Islet precursor cell (in vitro differentiated cells): ENCODE measurements around the gene DOCK4.

Experiments
- DNase-seq: peaks from one replicate; pipeline ENCODE4 v3.0.0-alpha.2; 2018

Gene DOCK4

GRCh38 chr7:112190120-112190519 lies 16.1 kb downstream of the DOCK4 start:
- no peak for DNase-seq

- no peak for DNase-seq
Measured at GRCh38 chr7:112189691-112190090, 16.5 kb downstream of the DOCK4 start.

- no peak for DNase-seq
Measured at GRCh38 chr7:112188257-112188656, 17.9 kb downstream of the DOCK4 start.

- DNase-seq: no peak
Measured at GRCh38 chr7:112186300-112186699, 19.9 kb downstream of the DOCK4 start.

- no peak for DNase-seq
Measured at GRCh38 chr7:112185005-112185834, 21.0 kb downstream of the DOCK4 start.

- DNase-seq: no peak
Measured at GRCh38 chr7:112184455-112184854, 21.7 kb downstream of the DOCK4 start.

- no peak for DNase-seq
Measured at GRCh38 chr7:112183266-112183665, 22.9 kb downstream of the DOCK4 start.

GRCh38 chr7:112182749-112183148 lies 23.4 kb downstream of the DOCK4 start:
- no peak for DNase-seq

GRCh38 chr7:112180223-112180622 lies 26.0 kb downstream of the DOCK4 start:
- no peak for DNase-seq

GRCh38 chr7:112176693-112177415 lies 29.3 kb downstream of the DOCK4 start:
- DNase-seq: no peak

- DNase-seq: no peak
Measured at GRCh38 chr7:112176241-112176640, 30.0 kb downstream of the DOCK4 start.

- DNase-seq: no peak
Measured at GRCh38 chr7:112174192-112174591, 32.0 kb downstream of the DOCK4 start.

- no peak for DNase-seq
Measured at GRCh38 chr7:112173568-112173905, 32.7 kb downstream of the DOCK4 start.

- DNase-seq: no peak
Measured at GRCh38 chr7:112172870-112173567, 33.2 kb downstream of the DOCK4 start.

GRCh38 chr7:112171673-112172072 lies 34.5 kb downstream of the DOCK4 start:
- no peak for DNase-seq

- no peak for DNase-seq
Measured at GRCh38 chr7:112168915-112169314, 37.3 kb downstream of the DOCK4 start.

GRCh38 chr7:112167147-112167546 lies 39.1 kb downstream of the DOCK4 start:
- no peak for DNase-seq

GRCh38 chr7:112162784-112163506 lies 43.3 kb downstream of the DOCK4 start:
- DNase-seq: no peak

- peak; percentile 98 for DNase-seq
Measured at GRCh38 chr7:112162142-112162766, 43.9 kb downstream of the DOCK4 start.

GRCh38 chr7:112161253-112162141 lies 44.7 kb downstream of the DOCK4 start:
- no peak for DNase-seq

GRCh38 chr7:112160771-112161150 lies 45.4 kb downstream of the DOCK4 start:
- no peak for DNase-seq
